ENCODE data around the gene PRKCB.

PRKCB gene

DNA sequence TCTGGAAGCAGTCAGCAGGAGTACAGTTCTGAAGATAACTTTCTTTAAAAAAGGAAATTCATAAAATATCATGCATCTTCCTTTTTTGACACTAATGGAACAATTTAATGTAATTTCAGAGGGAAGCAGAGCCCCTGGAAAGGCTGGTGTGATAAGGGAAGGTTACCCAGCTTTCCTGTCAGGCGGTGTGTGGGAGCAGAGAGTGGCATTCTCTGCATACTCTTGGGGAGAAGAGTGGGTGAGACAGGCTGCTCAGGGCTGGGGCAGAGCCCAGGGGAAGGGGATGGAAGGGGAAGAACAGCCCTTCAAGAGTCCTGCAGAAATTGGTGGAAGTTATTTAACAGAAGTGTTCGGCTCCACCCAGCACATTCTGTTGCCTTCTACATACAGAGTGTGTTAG is 84.7 kb downstream of the PRKCB start:
- no peaks in the 10 kb centered on the region for H3K79me2 ChIP-seq (ENCODE audit: insufficient read depth, low read length)

GRCh38 chr16:23920899-23921298 is 85.1 kb downstream of the PRKCB start:
- TF ChIP-seq CTCF (IDR thresholded peaks at IDR 0.05; ENCODE audit: insufficient read depth, low read length, poor library complexity, severe bottlenecking) = no peak
- TF ChIP-seq EZH2phosphoT487 (conservative IDR thresholded peaks at IDR 0.05; ENCODE audit: low read length) = no peak
- Histone ChIP-seq H3K4me3 (ENCODE audit: insufficient read depth, low read length, poor library complexity, severe bottlenecking) (no peak overlapping the region), H3K27me3 (ENCODE audit: low read length) (no peaks in the 10 kb centered on the region), H3K79me2 (ENCODE audit: insufficient read depth, low read length) (no peaks in the 10 kb centered on the region), H2AFZ (ENCODE audit: low read depth, low read length, severe bottlenecking) (no peak overlapping the region), H3F3A (ENCODE audit: insufficient read depth) (no peaks in the 10 kb centered on the region), H4K20me1 (ENCODE audit: low read depth, low read length) (no peaks in the 10 kb centered on the region), H3K36me3 (ENCODE audit: low read length) (no peaks in the 10 kb centered on the region), H3K9me3 (ENCODE audit: insufficient read depth, low read length) (no peaks in the 10 kb centered on the region), H3K4me2 (ENCODE audit: low read depth, low read length, poor library complexity, severe bottlenecking) (no peak overlapping the region), H3K9ac (ENCODE audit: low read length) (no peak overlapping the region), H3K9me2 (replicated peaks; ENCODE audit: insufficient read depth, low read length) (no peaks in the 10 kb centered on the region), H3K27ac (ENCODE audit: low read depth, low read length) (no peak overlapping the region)

More for the DNA sequence above, 84.7 kb downstream of the PRKCB start:
- Histone ChIP-seq H3K9me3 (ENCODE audit: insufficient read depth, low read length) (no peaks in the 10 kb centered on the region), H3K9me2 (replicated peaks; ENCODE audit: insufficient read depth, low read length) (no peaks in the 10 kb centered on the region), H3F3A (ENCODE audit: insufficient read depth) (no peaks in the 10 kb centered on the region), H3K4me3 (ENCODE audit: insufficient read depth, low read length, poor library complexity, severe bottlenecking) (no peak overlapping the region), H3K27ac (ENCODE audit: low read depth, low read length) (no peak overlapping the region), H3K9ac (ENCODE audit: low read length) (no peak overlapping the region), H3K36me3 (ENCODE audit: low read length) (no peaks in the 10 kb centered on the region), H3K27me3 (ENCODE audit: low read length) (no peaks in the 10 kb centered on the region), H3K4me2 (ENCODE audit: low read depth, low read length, poor library complexity, severe bottlenecking) (no peak overlapping the region), H4K20me1 (ENCODE audit: low read depth, low read length) (no peaks in the 10 kb centered on the region), H2AFZ (ENCODE audit: low read depth, low read length, severe bottlenecking) (no peak overlapping the region)
- TF ChIP-seq EZH2phosphoT487 (conservative IDR thresholded peaks at IDR 0.05; ENCODE audit: low read length) = no peak
- TF ChIP-seq CTCF (IDR thresholded peaks at IDR 0.05; ENCODE audit: insufficient read depth, low read length, poor library complexity, severe bottlenecking) = no peak

DNA sequence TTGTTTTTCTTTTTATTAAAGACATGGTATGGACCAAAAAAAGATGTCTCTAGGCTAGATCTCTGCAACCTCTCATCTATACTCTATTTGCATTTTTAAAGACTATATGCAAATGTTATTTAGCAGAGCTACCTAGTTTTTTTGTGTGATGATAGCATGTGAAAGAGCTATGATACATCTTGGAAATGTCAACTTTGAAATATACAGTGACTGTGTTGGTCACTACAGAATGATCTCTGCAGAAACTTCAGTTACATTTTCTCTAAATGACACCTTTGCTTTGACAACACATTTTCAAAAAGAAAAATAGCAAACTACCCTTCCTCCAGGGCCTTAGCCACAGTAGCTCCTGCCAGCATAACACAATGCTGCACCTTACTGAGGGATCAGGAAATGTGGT is 86.6 kb downstream of the PRKCB start:
- no peak overlapping the region for H3K4me3 ChIP-seq (ENCODE audit: insufficient read depth, low read length, poor library complexity, severe bottlenecking)
- no peaks in the 10 kb centered on the region for H3K9me3 ChIP-seq (ENCODE audit: insufficient read depth, low read length)
- no peaks in the 10 kb centered on the region for H3K27me3 ChIP-seq (ENCODE audit: low read length)
- no peak overlapping the region for H3K27ac ChIP-seq (ENCODE audit: low read depth, low read length)
- TF ChIP-seq EZH2phosphoT487 (conservative IDR thresholded peaks at IDR 0.05; ENCODE audit: low read length) (no peak), CTCF (IDR thresholded peaks at IDR 0.05; ENCODE audit: insufficient read depth, low read length, poor library complexity, severe bottlenecking) (no peak)
- H3K4me2 ChIP-seq (ENCODE audit: low read depth, low read length, poor library complexity, severe bottlenecking) = no peak overlapping the region
- no peak overlapping the region for H3K9ac ChIP-seq (ENCODE audit: low read length)
- H3K79me2 ChIP-seq (ENCODE audit: insufficient read depth, low read length) = no peaks in the 10 kb centered on the region
- no peaks in the 10 kb centered on the region for H3F3A ChIP-seq (ENCODE audit: insufficient read depth)
- H3K9me2 ChIP-seq (replicated peaks; ENCODE audit: insufficient read depth, low read length) = no peaks in the 10 kb centered on the region
- H2AFZ ChIP-seq (ENCODE audit: low read depth, low read length, severe bottlenecking) = no peak overlapping the region
- no peaks in the 10 kb centered on the region for H4K20me1 ChIP-seq (ENCODE audit: low read depth, low read length)
- no peaks in the 10 kb centered on the region for H3K36me3 ChIP-seq (ENCODE audit: low read length)

Data from SU-DHL-6 (cell line).